Ectodermal cell (in vitro differentiated cells): ENCODE data around the gene TSPAN5.

ENCODE experiments used
- H3K27ac ChIP-seq: 2 replicates; pipeline ENCODE4 v1.7.0; 2013; ENCODE audit warnings: mild to moderate bottlenecking, low read depth, low read length; ENCODE audit not compliant: insufficient read depth, poor library complexity, severe bottlenecking
- H3K27me3 ChIP-seq: 2 replicates; pipeline ENCODE4 v1.7.0; 2013; ENCODE audit warnings: mild to moderate bottlenecking, low read length; ENCODE audit not compliant: insufficient read depth, control insufficient read depth, poor library complexity, severe bottlenecking
- H3K36me3 ChIP-seq: one replicate; pipeline ENCODE4 v1.7.0; 2013; ENCODE audit warnings: low read length; ENCODE audit not compliant: control insufficient read depth, insufficient read depth
- H3K4me1 ChIP-seq: one replicate; pipeline ENCODE4 v1.7.0; 2013; ENCODE audit warnings: low read length; ENCODE audit not compliant: control insufficient read depth, insufficient read depth
- H3K4me3 ChIP-seq: 2 replicates; pipeline ENCODE4 v1.7.0; 2013; ENCODE audit warnings: low read depth, low read length, control low read depth; ENCODE audit not compliant: insufficient read depth
- H3K9me3 ChIP-seq: 2 replicates; pipeline ENCODE4 v1.7.0; 2013; ENCODE audit warnings: mild to moderate bottlenecking, low read length, moderate library complexity; ENCODE audit not compliant: control insufficient read depth
- WGBS, 2 experiments: methylation state at CpG; one replicate each; pipeline ENCODE4 v1.1.7; 2013; ENCODE audit warnings: missing lambda C conversion rate in 2 of 2; 5-methylcytosine and 5-hydroxymethylcytosine counted together

The TSPAN5 gene

DNA sequence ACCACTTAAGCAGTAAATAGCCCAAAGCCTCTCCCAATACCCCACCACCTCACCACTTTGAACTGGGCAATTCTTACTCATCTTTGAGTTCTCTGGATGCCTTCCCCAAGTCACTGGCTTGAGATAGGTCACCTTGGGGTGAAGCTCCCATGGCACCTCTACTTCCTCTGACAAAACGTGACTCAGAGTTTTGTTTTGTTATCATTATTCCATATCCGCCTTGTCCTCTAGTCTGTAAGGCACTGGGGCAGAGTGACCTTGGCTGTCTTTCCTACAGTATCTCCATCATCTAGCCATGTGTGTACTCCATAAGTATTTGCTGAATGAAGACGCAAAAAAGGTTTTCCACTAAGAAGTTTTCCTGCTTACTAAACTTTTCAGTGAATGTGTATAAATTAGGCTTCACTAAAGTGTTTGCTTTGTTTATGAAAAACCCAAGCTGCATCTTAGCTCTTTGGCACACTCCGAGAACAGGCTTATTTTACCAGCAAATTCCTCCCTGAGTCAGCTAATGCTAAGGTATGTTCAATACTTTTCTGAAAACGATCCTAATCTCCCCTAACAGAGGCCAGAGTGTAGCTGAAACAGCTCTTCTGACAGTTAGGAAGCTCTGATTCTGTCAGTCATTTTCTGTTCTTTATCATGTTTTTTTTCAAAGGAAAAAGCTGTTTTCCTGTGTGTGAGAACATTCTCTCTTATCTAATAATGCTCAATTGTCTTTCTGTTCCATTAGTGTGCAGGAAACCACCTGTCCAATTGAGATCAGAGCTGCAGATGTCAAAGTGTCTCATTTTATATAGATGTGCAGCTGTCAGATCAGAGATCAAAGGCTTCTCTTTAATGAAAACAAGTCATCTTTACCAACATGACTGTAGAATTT is 30.2 kb upstream of the TSPAN5 start:
- WGBS, 2 experiments: 88% methylated on average over 5 of the region's 5 CpGs
- H3K4me3 ChIP-seq: no peak overlapping the region
- H3K36me3 ChIP-seq: no peaks in the 10 kb centered on the region
- no peaks in the 10 kb centered on the region for H3K9me3 ChIP-seq
- no peaks in the 10 kb centered on the region for H3K4me1 ChIP-seq
- H3K27ac ChIP-seq: no peak overlapping the region
- no peaks in the 10 kb centered on the region for H3K27me3 ChIP-seq

DNA sequence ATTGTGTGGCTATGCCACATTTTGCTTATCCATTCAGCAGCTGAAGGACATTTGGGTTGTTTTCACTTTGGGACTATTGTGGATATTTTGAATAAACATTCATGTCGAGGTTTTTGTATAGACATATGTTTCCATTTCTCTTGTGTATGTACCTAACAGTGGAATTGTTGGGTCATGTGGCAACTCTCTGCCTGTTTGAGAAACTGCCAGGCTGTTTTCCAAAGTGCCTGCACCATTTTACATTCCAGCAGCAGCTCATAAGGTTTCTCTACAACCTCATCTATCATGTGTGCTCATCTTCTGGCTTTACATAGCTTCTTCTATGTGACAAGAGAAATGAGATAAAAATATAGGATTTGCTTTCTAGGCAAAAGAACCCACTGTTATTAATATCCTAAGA is 29.5 kb upstream of the TSPAN5 start:
- no peaks in the 10 kb centered on the region for H3K9me3 ChIP-seq
- no peak overlapping the region for H3K27ac ChIP-seq
- no peak overlapping the region for H3K4me3 ChIP-seq
- 95 to 100% methylated on average over 1 of the region's 1 CpG for WGBS, 2 experiments
- no peaks in the 10 kb centered on the region for H3K36me3 ChIP-seq
- H3K27me3 ChIP-seq: no peaks in the 10 kb centered on the region
- H3K4me1 ChIP-seq: no peaks in the 10 kb centered on the region

DNA sequence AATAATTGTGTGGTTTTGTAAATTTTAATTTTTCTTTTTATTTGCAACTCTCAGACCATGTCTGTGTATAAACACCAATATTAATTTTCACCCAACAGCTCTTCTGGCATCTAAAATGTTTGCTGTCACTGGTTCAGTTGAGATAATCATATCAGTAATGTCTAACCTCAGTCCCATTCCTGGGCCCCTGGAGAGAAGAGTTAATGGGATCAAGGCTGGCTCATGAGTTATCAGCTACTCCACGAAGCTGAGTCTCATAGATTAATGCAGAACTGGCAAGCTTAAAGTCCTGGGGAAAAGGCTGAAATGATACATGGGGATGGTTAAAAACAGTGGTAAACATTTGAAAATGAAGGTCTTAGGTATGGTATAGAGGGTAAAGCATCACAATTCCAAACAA is 28.4 kb upstream of the TSPAN5 start:
- H3K36me3 ChIP-seq: no peaks in the 10 kb centered on the region
- no peaks in the 10 kb centered on the region for H3K27me3 ChIP-seq
- H3K4me1 ChIP-seq: no peaks in the 10 kb centered on the region
- 89 to 90% methylated on average over 1 of the region's 1 CpG for WGBS, 2 experiments
- H3K9me3 ChIP-seq: no peaks in the 10 kb centered on the region
- no peak overlapping the region for H3K4me3 ChIP-seq
- H3K27ac ChIP-seq: no peak overlapping the region

DNA sequence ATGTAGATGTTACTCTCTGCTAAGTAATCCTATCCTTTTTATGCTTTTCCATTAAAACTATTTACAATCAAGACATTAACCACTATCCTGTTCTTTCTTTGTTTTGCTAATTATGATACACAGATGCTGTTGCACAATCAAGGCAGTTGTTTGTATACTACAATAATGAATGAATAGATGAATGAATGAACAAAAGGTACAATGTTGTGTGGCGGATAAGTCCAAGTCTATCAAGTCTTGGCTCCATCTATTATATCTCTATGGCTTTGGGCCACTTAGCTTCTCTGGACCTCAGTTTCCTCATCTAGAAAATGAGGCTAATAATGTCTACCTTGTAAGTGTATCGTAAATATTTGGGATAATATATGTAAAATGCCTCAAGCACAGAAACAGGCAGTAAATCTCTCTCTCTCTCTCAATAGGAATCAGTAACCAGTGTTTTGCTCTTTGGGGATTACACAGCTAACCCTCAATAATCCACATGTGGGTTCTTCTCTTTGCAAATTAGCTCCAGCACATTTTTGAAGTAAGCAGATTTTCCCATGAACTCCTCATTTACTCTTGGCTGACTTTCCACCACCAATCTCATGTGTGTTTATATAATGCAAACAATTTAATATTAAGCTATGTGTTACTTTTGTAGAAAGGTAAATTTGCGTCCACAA is 27.8 kb upstream of the TSPAN5 start:
- no peaks in the 10 kb centered on the region for H3K4me1 ChIP-seq
- no peaks in the 10 kb centered on the region for H3K9me3 ChIP-seq
- H3K36me3 ChIP-seq: no peaks in the 10 kb centered on the region
- H3K27me3 ChIP-seq: no peaks in the 10 kb centered on the region
- no peak overlapping the region for H3K4me3 ChIP-seq
- WGBS, 2 experiments: 97 to 100% methylated on average over 1 to 3 of the region's 3 CpGs
- no peak overlapping the region for H3K27ac ChIP-seq

DNA sequence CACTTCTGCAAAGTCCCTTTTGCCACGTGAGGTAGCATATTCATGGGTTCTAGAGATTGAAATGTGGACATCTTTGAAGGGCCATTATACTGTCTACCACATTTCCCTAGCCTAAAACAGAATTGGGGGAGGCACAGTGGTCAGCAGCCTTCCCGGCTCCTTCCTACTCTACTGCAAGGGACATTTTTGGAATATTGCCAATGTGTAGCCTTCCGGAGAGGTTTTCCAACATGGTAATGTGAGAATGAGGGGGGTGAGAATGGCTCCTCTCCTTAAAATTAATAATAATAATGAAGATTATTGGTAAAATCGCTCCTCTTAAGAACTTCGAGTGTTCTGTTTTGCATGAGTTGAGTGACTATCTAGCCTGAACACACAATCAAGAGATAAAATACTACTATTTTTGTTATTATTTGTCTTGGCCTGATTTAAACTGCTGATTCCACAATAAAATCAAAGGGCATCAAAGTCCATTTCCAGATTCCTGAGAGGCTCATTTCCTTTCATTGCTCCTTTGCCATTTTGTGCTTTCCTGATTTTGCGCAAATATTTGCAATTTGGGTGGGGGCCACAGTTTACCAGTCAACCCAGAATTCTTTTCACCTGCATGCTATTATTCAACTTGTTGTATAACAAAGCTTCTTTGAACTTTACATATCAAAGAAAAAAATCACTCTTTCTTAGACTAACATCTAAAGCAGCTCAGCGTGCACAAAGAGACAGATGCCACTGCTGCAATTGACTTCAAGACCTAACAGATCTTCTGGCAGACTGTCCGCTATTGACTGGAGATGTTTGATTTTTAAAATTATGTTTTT is 27.0 kb upstream of the TSPAN5 start:
- Histone ChIP-seq H3K27ac (no peak overlapping the region), H3K36me3 (no peaks in the 10 kb centered on the region), H3K4me3 (no peak overlapping the region), H3K4me1 (no peaks in the 10 kb centered on the region), H3K9me3 (no peaks in the 10 kb centered on the region), H3K27me3 (no peaks in the 10 kb centered on the region)
- WGBS, 2 experiments: 83 to 88% methylated on average over 5 to 6 of the region's 8 CpGs

DNA sequence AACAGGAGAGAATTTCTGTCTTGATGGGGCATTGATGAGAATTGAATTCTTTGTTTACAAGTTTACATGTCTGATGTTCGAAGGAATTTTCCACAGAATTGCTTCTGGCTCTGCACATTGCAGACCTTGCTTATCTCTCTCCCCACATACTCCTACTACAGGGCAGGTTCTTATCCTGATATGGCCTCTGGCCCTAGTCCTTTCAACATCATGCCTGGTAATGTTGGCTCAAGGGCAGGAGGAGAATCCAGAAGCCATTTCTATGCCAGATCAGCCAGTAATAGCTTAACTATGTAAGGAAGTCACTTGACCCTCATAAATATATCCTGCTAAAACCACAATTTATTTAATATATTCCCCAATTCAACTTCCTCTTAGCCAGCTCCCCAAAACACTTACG is 24.3 kb upstream of the TSPAN5 start:
- no peak overlapping the region for H3K4me3 ChIP-seq
- no peaks in the 10 kb centered on the region for H3K36me3 ChIP-seq
- H3K27me3 ChIP-seq: no peaks in the 10 kb centered on the region
- H3K27ac ChIP-seq: no peak overlapping the region
- WGBS, 2 experiments: 80 to 85% methylated on average over 1 to 2 of the region's 2 CpGs
- H3K4me1 ChIP-seq: peaks cover 8% of the 10 kb centered on the region
- no peaks in the 10 kb centered on the region for H3K9me3 ChIP-seq

- no peak overlapping the region for H3K27ac ChIP-seq
- H3K27me3 ChIP-seq: no peaks in the 10 kb centered on the region
- H3K4me1 ChIP-seq: peaks cover 8% of the 10 kb centered on the region
- no peak overlapping the region for H3K4me3 ChIP-seq
- no peaks in the 10 kb centered on the region for H3K9me3 ChIP-seq
- H3K36me3 ChIP-seq: no peaks in the 10 kb centered on the region
These were observed 22.4 kb upstream of the TSPAN5 start for GRCh38 chr4:98680806-98681205.

- Histone ChIP-seq H3K4me3 (no peak overlapping the region), H3K27ac (no peak overlapping the region), H3K4me1 (peaks cover 8% of the 10 kb centered on the region), H3K36me3 (no peaks in the 10 kb centered on the region), H3K27me3 (no peaks in the 10 kb centered on the region), H3K9me3 (no peaks in the 10 kb centered on the region)
- 26 to 28% methylated on average over 4 of the region's 4 CpGs for WGBS, 2 experiments
These were observed 21.3 kb upstream of the TSPAN5 start for GRCh38 chr4:98679738-98680137.

- no peak overlapping the region for H3K4me3 ChIP-seq
- H3K27ac ChIP-seq: no peak overlapping the region
- no peaks in the 10 kb centered on the region for H3K9me3 ChIP-seq
- peaks cover 8% of the 10 kb centered on the region for H3K4me1 ChIP-seq
- no peaks in the 10 kb centered on the region for H3K36me3 ChIP-seq
- 89 to 91% methylated on average over 2 to 3 of the region's 3 CpGs for WGBS, 2 experiments
- no peaks in the 10 kb centered on the region for H3K27me3 ChIP-seq
These were observed 19.4 kb upstream of the TSPAN5 start for GRCh38 chr4:98677799-98678198.
